OCI-LY3 (cell line): ENCODE measurements around the gene GSG1.

Experiments
- H2AFZ ChIP-seq: fragments of 200-600, 300-600 bp; shearing (Covaris generic); 2 replicates; pipeline ENCODE4 v1.6.0; 2014; ENCODE audit warnings: antibody characterized with exemption, low read depth, low read length
- H3K27ac ChIP-seq: fragments of 200-600, 300-600 bp; sonication (generic); 2 replicates; pipeline ENCODE4 v1.5.1; 2014; ENCODE audit warnings: mild to moderate bottlenecking, low read length, moderate library complexity, mixed read lengths
- H3K27me3 ChIP-seq: fragments of 200-600, 300-600 bp; sonication (generic); 2 replicates; pipeline ENCODE4 v1.6.1; 2014; ENCODE audit warnings: low read depth, low read length, mixed read lengths
- H3K36me3 ChIP-seq: fragments of 200-600, 300-600 bp; sonication (generic); replicated peaks from 2 replicates; pipeline ENCODE3; 2014; ENCODE audit warnings: low read depth, low read length, mixed read lengths
- H3K4me1 ChIP-seq: fragments of 300-600, 200-600 bp; sonication (generic); 2 replicates; pipeline ENCODE4 v1.6.1; 2014; ENCODE audit warnings: low read length, mixed read lengths
- H3K4me2 ChIP-seq: fragments of 200-600, 300-600 bp; sonication (generic); 2 replicates; pipeline ENCODE4 v1.6.1; 2014; ENCODE audit warnings: low read length, mixed read lengths
- H3K4me3 ChIP-seq: fragments of 300-600, 200-600 bp; sonication (generic); 2 replicates; pipeline ENCODE4 v1.5.1; 2014; ENCODE audit warnings: antibody characterized with exemption, mild to moderate bottlenecking, low read length, moderate library complexity
- H3K79me2 ChIP-seq: fragments of 300-600, 200-600 bp; shearing (Covaris generic); 2 replicates; pipeline ENCODE4 v1.6.1; 2014; ENCODE audit warnings: mild to moderate bottlenecking, low read length, mixed read lengths
- H3K9ac ChIP-seq: fragments of 300-600, 200-600 bp; shearing (Covaris generic); 2 replicates; pipeline ENCODE4 v1.6.0; 2014; ENCODE audit warnings: mild to moderate bottlenecking, low read length, moderate library complexity
- H3K9me3 ChIP-seq: fragments of 200-600, 300-600 bp; shearing (Covaris generic); 2 replicates; pipeline ENCODE4 v1.6.1; 2014; ENCODE audit warnings: low read length, mixed read lengths; ENCODE audit not compliant: insufficient read depth
- H4K20me1 ChIP-seq: fragments of 200-600, 300-600 bp; sonication (generic); 2 replicates; pipeline ENCODE4 v1.6.1; 2016; ENCODE audit warnings: low read length, mixed read lengths; ENCODE audit not compliant: insufficient read depth
- EZH2phosphoT487 ChIP-seq: fragments of 200-600 bp; shearing (Covaris generic); IDR thresholded peaks from 2 replicates; pipeline ENCODE4 v1.6.1; 2018; ENCODE audit warnings: antibody characterized with exemption, mixed run types, low read depth
- TF ChIP-seq, protein P1 (sequence below): fragments of 200-600, 300-600 bp; sonication (generic); IDR thresholded peaks from 2 replicates; pipeline ENCODE4 v1.5.1; 2014; ENCODE audit warnings: antibody characterized with exemption, low read length, low read depth

Gene GSG1

GRCh38 chr12:13144266-13144828, 40.9 kb upstream of the GSG1 start:
- H3K4me2 ChIP-seq, result no peak overlapping the region
- H3K9me3 ChIP-seq, result no peaks in the 10 kb centered on the region
- H3K27ac ChIP-seq, result no peak overlapping the region
- no peaks in the 10 kb centered on the region for H3K36me3 ChIP-seq
- no peak overlapping the region for H2AFZ ChIP-seq
- H3K79me2 ChIP-seq, result no peaks in the 10 kb centered on the region
- H3K9ac ChIP-seq, result no peak overlapping the region
- no peak overlapping the region for H3K4me3 ChIP-seq
- no peaks in the 10 kb centered on the region for H4K20me1 ChIP-seq
- TF ChIP-seq, protein P1, sequence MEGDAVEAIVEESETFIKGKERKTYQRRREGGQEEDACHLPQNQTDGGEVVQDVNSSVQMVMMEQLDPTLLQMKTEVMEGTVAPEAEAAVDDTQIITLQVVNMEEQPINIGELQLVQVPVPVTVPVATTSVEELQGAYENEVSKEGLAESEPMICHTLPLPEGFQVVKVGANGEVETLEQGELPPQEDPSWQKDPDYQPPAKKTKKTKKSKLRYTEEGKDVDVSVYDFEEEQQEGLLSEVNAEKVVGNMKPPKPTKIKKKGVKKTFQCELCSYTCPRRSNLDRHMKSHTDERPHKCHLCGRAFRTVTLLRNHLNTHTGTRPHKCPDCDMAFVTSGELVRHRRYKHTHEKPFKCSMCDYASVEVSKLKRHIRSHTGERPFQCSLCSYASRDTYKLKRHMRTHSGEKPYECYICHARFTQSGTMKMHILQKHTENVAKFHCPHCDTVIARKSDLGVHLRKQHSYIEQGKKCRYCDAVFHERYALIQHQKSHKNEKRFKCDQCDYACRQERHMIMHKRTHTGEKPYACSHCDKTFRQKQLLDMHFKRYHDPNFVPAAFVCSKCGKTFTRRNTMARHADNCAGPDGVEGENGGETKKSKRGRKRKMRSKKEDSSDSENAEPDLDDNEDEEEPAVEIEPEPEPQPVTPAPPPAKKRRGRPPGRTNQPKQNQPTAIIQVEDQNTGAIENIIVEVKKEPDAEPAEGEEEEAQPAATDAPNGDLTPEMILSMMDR, result no peak
- no peak for TF ChIP-seq EZH2phosphoT487
- peaks cover 55% of the 10 kb centered on the region for H3K27me3 ChIP-seq
- peaks cover 3% of the 10 kb centered on the region; the same call in 1 of the 2 replicates for H3K4me1 ChIP-seq

DNA sequence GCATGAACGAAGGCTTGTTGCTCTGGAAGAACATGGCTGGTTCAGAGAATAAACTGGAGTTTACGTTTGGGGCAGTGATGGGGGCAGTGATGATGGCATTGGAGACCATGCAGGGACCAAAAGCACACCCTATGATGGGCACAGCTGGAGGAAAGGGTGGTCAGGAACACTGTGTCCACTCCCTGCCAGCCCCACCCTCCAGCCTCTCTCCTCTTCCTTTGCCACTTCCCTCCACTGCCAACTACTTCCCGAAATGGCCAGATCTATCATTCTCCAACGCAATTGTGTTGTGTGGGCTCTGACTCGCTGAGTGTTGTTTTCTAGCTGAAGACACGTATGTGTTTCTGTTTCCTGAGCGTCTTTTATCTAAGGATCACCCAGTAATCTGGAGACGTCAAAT, 39.3 kb upstream of the GSG1 start:
- H2AFZ ChIP-seq, result no peak overlapping the region
- no peaks in the 10 kb centered on the region for H3K9me3 ChIP-seq
- no peak overlapping the region for H3K4me3 ChIP-seq
- no peaks in the 10 kb centered on the region for H4K20me1 ChIP-seq
- no peaks in the 10 kb centered on the region for H3K79me2 ChIP-seq
- TF ChIP-seq, protein P1, result no peak
- TF ChIP-seq EZH2phosphoT487, result no peak
- H3K27me3 ChIP-seq, result peaks cover 48% of the 10 kb centered on the region
- peaks cover 3% of the 10 kb centered on the region; the same call in 1 of the 2 replicates for H3K4me1 ChIP-seq
- no peak overlapping the region for H3K9ac ChIP-seq
- no peak overlapping the region for H3K27ac ChIP-seq
- H3K36me3 ChIP-seq, result no peaks in the 10 kb centered on the region
- H3K4me2 ChIP-seq, result no peak overlapping the region

GRCh38 chr12:13141686-13142085, 38.2 kb upstream of the GSG1 start:
- H3K27ac ChIP-seq, result no peak overlapping the region
- no peak for TF ChIP-seq EZH2phosphoT487
- TF ChIP-seq, protein P1, result no peak

GRCh38 chr12:13135371-13136178, 32.1 kb upstream of the GSG1 start:
- Histone ChIP-seq H2AFZ (no peak overlapping the region), H3K4me1 (no peaks in the 10 kb centered on the region), H3K79me2 (no peaks in the 10 kb centered on the region), H3K4me2 (no peak overlapping the region), H3K4me3 (no peak overlapping the region), H3K27me3 (peaks cover 43% of the 10 kb centered on the region), H3K36me3 (no peaks in the 10 kb centered on the region), H3K27ac (no peak overlapping the region), H3K9me3 (no peaks in the 10 kb centered on the region), H3K9ac (no peak overlapping the region), H4K20me1 (no peaks in the 10 kb centered on the region)
- TF ChIP-seq, protein P1, result no peak
- TF ChIP-seq EZH2phosphoT487, result no peak

More at GRCh38 chr12:13141686-13142085, 38.2 kb upstream of the GSG1 start:
- no peak overlapping the region for H3K9ac ChIP-seq
- no peak overlapping the region for H2AFZ ChIP-seq
- no peak overlapping the region for H3K4me3 ChIP-seq
- peaks cover 3% of the 10 kb centered on the region; the same call in 1 of the 2 replicates for H3K4me1 ChIP-seq
- no peak overlapping the region for H3K4me2 ChIP-seq
- H3K9me3 ChIP-seq, result no peaks in the 10 kb centered on the region
- H3K36me3 ChIP-seq, result no peaks in the 10 kb centered on the region
- H3K27me3 ChIP-seq, result peaks cover 39% of the 10 kb centered on the region
- no peaks in the 10 kb centered on the region for H4K20me1 ChIP-seq
- H3K79me2 ChIP-seq, result no peaks in the 10 kb centered on the region
